HG03159 (cell line): ENCODE results near the gene KRT6A.
"Not testable (repeated sequence)": the region's sequence is repeated elsewhere in the genome, so short reads cannot be mapped to it uniquely, and the experiment has no call there.

ENCODE experiments used
- ATAC-seq: cut with Tn5 transposase; IDR thresholded peaks from one replicate; pipeline ENCODE4 v1.9.1; 2021; ENCODE audit warnings: mild to moderate bottlenecking, moderate library complexity; ENCODE audit not compliant: unreplicated experiment

KRT6A gene

GRCh38 chr12:52506858-52507715 lies 14.0 kb upstream of the KRT6A start:
- no peak for ATAC-seq

- ATAC-seq = no peak
Observed at GRCh38 chr12:52502877-52503276, 9.8 kb upstream of the KRT6A start.

GRCh38 chr12:52501490-52501889 lies 8.4 kb upstream of the KRT6A start:
- ATAC-seq = no peak

GRCh38 chr12:52500574-52500973 lies 7.5 kb upstream of the KRT6A start:
- not testable (repeated sequence) for ATAC-seq

- ATAC-seq = no peak
Observed at GRCh38 chr12:52499806-52500560, 6.9 kb upstream of the KRT6A start.

GRCh38 chr12:52498946-52499345 lies 5.9 kb upstream of the KRT6A start:
- no peak for ATAC-seq

GRCh38 chr12:52497975-52498374 lies 4.9 kb upstream of the KRT6A start:
- ATAC-seq = no peak

DNA sequence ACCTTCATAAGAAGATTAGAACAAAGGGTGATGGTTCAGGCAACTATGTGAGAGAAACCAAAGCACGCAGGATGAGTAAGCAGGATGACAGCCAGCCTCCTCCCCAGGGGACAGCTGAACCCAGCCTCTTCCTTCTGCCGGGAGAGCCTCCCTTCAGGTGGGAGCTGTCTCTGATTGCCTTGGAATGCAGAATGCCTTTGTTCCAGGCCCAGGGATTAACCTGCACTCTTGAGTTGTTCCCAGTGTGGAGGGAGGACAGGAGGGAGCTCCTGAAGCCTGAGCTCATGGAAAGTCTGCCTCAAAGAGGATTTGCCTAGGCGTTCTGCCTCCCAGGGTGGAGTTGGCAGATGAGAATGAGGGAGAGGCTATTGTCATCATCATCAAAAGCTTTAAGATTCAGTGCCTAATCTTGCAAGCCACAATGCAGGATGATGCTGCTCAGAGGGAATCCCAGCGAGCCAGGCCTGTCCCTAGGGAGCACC lies 3.6 kb upstream of the KRT6A start:
- ATAC-seq = no peak

DNA sequence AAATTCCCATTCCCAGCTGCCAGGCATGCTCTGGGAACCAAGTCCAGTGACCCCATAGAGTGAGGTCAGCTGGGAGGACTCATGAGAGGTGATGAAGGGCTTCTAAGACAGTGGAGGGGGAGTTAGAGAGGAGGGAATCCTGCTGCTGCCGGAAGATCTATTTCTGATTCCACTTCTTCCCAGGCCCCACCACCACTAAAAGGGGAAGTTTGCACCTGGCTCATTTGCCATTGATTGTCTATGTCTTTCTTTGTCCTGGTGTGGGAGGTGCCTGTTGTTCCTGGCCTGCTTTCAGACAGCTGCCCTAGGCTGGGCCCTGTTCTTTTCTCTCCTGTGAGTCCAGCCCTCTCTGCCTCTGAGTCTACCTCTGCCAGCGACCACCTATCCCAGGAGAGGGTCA lies 3.0 kb upstream of the KRT6A start:
- ATAC-seq = no peak

- ATAC-seq = no peak
Observed at GRCh38 chr12:52495389-52495788, 2.3 kb upstream of the KRT6A start.

- no peak for ATAC-seq
Observed at GRCh38 chr12:52494518-52494917, 1.5 kb upstream of the KRT6A start.

- no peak for ATAC-seq
Observed at GRCh38 chr12:52494100-52494499, 1.0 kb upstream of the KRT6A start.

- not testable (repeated sequence) for ATAC-seq
Observed at GRCh38 chr12:52492405-52492804, 652 bp downstream of the KRT6A start.

- not testable (repeated sequence) for ATAC-seq
Observed at GRCh38 chr12:52491495-52491894, 1.6 kb downstream of the KRT6A start.

- ATAC-seq = no peak
Observed at GRCh38 chr12:52488736-52489135, 4.3 kb downstream of the KRT6A start.

DNA sequence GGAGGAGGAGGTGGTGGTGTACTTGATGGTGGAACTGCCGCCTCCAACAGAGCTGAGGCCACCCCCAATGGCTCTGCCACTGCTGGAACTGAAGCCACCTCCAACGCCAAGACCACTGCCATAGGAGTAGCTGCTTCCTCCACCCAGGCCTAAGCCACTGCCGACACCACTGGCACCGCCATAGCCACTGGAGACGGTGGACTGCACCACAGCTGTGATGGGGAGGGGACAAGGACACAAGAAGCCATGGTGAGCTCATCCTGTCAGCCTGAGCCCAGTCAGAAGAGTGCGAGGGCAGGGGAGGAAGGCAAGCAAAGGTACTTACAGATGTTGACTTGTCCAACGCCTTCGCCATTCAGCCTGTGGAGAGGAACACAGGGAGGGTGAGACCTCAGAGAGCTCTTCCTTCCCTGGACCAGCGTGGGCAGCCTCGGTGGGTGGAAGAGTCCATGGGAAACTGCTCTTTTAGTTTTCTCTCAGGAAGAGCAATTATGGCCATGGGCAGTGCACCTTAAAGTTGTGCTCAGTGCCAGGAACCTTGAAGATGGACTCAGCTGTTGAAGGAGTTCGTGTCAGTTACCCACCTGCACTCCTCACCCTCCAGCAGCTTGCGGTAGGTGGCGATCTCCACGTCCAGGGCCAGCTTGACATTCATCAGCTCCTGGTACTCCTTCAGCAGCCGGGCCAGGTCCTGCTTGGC lies 5.2 kb downstream of the KRT6A start:
- not testable (repeated sequence) for ATAC-seq

GRCh38 chr12:52487211-52487610 lies 5.8 kb downstream of the KRT6A start:
- no peak for ATAC-seq

GRCh38 chr12:52486166-52487105 lies 6.6 kb downstream of the KRT6A start:
- no peak for ATAC-seq

DNA sequence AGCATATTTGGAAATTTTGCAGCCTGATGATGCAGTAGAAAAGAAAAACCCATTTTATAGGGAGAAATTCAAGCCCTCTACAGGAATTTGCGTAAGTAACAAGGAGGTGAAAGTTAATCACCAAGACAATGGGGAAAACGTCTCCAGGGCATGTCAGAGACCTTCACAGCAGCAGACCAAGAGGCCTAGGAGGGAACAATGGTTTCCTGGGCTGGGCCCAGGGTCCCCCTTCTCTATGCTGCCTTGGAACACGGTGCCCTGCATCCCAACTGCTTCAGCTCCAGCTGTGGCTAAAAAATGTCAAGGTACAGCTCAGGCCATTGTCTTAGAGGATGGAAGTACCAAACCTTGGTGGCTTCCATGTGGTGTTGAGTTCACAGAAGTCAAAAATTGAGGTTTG lies 13.0 kb downstream of the KRT6A start:
- no peak for ATAC-seq

GRCh38 chr12:52477651-52478050 lies 15.4 kb downstream of the KRT6A start:
- no peak for ATAC-seq
